ENCODE results near the gene LAS1L. TPM values are rescaled to one million over a fixed set of nuclear protein-coding genes. Genes with fewer than 3 reads are reported as not detected.
A peak's percentile ranks its signal among the peaks of the same experiment; 100 is the strongest.

The LAS1L gene
- 72.1 and 72.9 TPM in 2 replicates for total RNA-seq (2021)
- long read RNA-seq, transcript LAS1L-202 (13 exons, 2,386 nt) = major isoform, 351 of 779 reads
- long read RNA-seq, transcript LAS1L-203 (14 exons, 2,439 nt) = minor isoform, 126 of 779 reads
- long read RNA-seq, partial matches to known transcripts = 187 of 779 reads
- long read RNA-seq, other reads (novel, unspliced or antisense) = 114 of 779 reads

DNA sequence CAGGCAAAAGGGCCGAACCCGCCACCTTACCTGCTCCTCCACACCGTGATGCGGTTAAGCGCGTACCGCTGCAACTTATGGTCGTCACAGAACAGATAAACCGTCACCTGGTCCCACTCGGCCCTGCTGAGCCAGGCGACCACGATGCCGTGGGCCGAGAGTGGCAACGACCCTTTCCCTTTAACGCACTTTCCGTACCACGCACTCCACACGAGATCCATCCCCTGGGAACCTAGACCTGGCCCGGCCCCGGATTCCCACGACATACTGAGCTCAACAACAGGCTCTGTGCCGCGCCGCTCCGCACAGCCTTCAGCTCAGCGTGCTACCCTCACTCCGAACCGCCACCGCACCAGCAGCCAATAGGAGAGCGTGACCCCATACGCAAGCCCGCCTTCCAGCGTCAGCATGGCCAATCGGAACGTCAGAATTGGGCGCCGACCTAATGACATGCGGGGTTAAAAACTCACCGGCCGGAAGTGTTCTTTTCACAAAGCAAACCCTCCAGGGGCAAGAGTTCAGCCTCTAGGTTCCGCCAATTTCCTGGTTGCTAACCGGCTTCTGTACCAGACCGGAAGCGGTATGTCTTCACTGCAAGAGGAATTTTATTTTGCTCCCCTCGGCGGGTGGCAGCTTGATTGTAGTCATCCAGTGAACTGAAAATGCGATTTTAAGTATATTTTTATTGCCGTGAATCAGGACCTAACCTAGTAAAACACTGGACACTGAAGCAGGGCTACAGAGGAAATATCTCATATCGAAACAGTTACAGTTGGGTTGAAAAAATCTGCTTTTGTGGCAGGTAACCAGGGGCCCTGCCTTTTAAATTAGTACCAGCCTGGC, at the start of gene LAS1L:
TSS of gene LAS1L (minus strand) at position 338 of the 843 bp plus-strand sequence. CDS start at position 266, 72 bp downstream.
- peak; percentile 94 for DNase-seq
- Histone ChIP-seq H2AFZ (ENCODE audit: low read length) (no peak within 1 kb of the TSS), H3K14ac (ENCODE audit: insufficient read depth, low read length) (peak within 1 kb of the TSS; percentile 77), H3K4me2 (ENCODE audit: insufficient read depth, insufficient read length, low read length) (peak within 1 kb of the TSS; percentile 80), H3K56ac (ENCODE audit: insufficient read length, low read depth, low read length) (no peak within 1 kb of the TSS), H3K4me1 (ENCODE audit: insufficient read depth, low read length) (no peaks in the 10 kb centered on the region), H3K27me3 (ENCODE audit: insufficient read depth, low read length) (no peaks in the 10 kb centered on the region), H2BK120ac (ENCODE audit: low read depth, low read length, poor library complexity, severe bottlenecking) (no peak within 1 kb of the TSS), H3K27ac (ENCODE audit: insufficient read length, low read depth, low read length) (no peak within 1 kb of the TSS), H2BK15ac (ENCODE audit: low read depth, low read length) (no peak within 1 kb of the TSS), H3K9ac (ENCODE audit: extremely low read depth, insufficient read length, low read length) (peak within 1 kb of the TSS; percentile 85), H2BK5ac (ENCODE audit: insufficient read length, low read length) (no peak within 1 kb of the TSS), H4K91ac (ENCODE audit: insufficient read length, low read depth, low read length) (no peak within 1 kb of the TSS), H3K18ac (ENCODE audit: insufficient read length, low read depth, low read length) (peak within 1 kb of the TSS; percentile 54), H3K23ac (ENCODE audit: insufficient read length, low read depth, low read length) (no peak within 1 kb of the TSS), H4K8ac (replicated peaks; ENCODE audit: insufficient read length, low read depth, low read length) (no peak within 1 kb of the TSS), H4K20me1 (ENCODE audit: control insufficient read depth, insufficient read depth, insufficient read length) (no peaks in the 10 kb centered on the region), H3K9me3 (ENCODE audit: control insufficient read depth, low read depth, low read length) (peaks cover 46% of the 10 kb centered on the region), H2BK12ac (ENCODE audit: insufficient read length, low read depth, low read length) (no peak within 1 kb of the TSS), H3T11ph (ENCODE audit: low read length) (no peak within 1 kb of the TSS), H2BK20ac (ENCODE audit: low read depth, low read length, poor library complexity, severe bottlenecking) (no peak within 1 kb of the TSS), H3K79me1 (ENCODE audit: insufficient read depth, low read depth, low read length, poor library complexity, severe bottlenecking) (no peaks in the 10 kb centered on the region), H4K5ac (ENCODE audit: insufficient read length, low read depth, low read length) (no peak within 1 kb of the TSS), H2AK5ac (ENCODE audit: insufficient read length, low read length) (no peak within 1 kb of the TSS), H3K4ac (ENCODE audit: low read depth, low read length) (no peak within 1 kb of the TSS), H3K23me2 (ENCODE audit: insufficient read length, low read depth, low read length, poor library complexity, severe bottlenecking) (peaks cover 3% of the 10 kb centered on the region), H3K79me2 (ENCODE audit: insufficient read depth, low read length) (peaks cover 11% of the 10 kb centered on the region)
- TF ChIP-seq, protein P1, sequence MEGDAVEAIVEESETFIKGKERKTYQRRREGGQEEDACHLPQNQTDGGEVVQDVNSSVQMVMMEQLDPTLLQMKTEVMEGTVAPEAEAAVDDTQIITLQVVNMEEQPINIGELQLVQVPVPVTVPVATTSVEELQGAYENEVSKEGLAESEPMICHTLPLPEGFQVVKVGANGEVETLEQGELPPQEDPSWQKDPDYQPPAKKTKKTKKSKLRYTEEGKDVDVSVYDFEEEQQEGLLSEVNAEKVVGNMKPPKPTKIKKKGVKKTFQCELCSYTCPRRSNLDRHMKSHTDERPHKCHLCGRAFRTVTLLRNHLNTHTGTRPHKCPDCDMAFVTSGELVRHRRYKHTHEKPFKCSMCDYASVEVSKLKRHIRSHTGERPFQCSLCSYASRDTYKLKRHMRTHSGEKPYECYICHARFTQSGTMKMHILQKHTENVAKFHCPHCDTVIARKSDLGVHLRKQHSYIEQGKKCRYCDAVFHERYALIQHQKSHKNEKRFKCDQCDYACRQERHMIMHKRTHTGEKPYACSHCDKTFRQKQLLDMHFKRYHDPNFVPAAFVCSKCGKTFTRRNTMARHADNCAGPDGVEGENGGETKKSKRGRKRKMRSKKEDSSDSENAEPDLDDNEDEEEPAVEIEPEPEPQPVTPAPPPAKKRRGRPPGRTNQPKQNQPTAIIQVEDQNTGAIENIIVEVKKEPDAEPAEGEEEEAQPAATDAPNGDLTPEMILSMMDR (conservative IDR thresholded peaks at IDR 0.05) = no peak
- Mint-ChIP-seq H3K27me3 (ENCODE audit: low read depth) (peaks cover 4% of the 10 kb centered on the region), H3K27ac (peak within 1 kb of the TSS; percentile 88 to 98 (median 94); a peak in 6 of 7 replicates), H3K36me3 (ENCODE audit: insufficient read depth in 1 of 3, low read depth in 3 of 3) (peaks cover 21 to 38% (median 23%) of the 10 kb centered on the region in 3 experiments), H3K4me1 (peaks cover 2 to 8% of the 10 kb centered on the region in 2 experiments), H3K4me3 (peak within 1 kb of the TSS; percentile 96 to 98), H3K9me3 (peaks cover 62 to 67% of the 10 kb centered on the region in 2 experiments)
- no CpG with 5 or more reads among the region's 50 CpGs for WGBS (ENCODE audit: extremely low coverage, insufficient read length, low lambda C conversion rate)

Data from H9 (cell line).